SU-DHL-6 (cell line): Measurements from ENCODE around the gene AGBL2.

Source experiments
- EZH2phosphoT487 ChIP-seq: fragments of 200-600 bp; sonication (generic), shearing (Covaris generic); conservative IDR thresholded peaks from 2 replicates; pipeline ENCODE4 v1.6.1; 2018; ENCODE audit warnings: mild to moderate bottlenecking, antibody characterized with exemption, low read length, moderate library complexity, mixed read lengths
- TF ChIP-seq, protein P1 (sequence below): fragments of 200-600 bp; sonication (generic); IDR thresholded peaks from one replicate; pipeline ENCODE4 v1.5.1; 2017; ENCODE audit warnings: antibody characterized with exemption, mild to moderate bottlenecking, low read length, moderate library complexity; ENCODE audit not compliant: insufficient read depth, poor library complexity, severe bottlenecking

DNA sequence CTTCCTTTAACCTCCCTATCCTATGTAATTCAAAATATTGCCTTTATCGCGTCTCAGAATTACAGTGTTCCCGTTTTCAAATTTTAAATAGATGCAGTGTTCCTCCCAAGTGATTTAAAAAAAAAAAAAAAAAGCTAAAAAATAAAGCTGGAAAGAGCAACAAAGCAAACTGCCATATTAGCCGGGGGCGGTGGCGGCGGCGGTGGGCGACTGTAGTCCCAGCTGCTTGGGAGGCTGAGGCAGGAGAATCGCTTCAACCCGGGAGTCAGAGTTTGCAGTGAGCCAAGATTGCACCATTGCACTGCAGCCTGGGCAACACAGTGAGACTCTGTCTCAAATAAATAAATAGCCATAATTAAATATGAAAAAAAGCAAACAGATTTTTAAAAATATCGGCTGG, 5.5 kb upstream of the AGBL2 start:
- TF ChIP-seq, protein P1, sequence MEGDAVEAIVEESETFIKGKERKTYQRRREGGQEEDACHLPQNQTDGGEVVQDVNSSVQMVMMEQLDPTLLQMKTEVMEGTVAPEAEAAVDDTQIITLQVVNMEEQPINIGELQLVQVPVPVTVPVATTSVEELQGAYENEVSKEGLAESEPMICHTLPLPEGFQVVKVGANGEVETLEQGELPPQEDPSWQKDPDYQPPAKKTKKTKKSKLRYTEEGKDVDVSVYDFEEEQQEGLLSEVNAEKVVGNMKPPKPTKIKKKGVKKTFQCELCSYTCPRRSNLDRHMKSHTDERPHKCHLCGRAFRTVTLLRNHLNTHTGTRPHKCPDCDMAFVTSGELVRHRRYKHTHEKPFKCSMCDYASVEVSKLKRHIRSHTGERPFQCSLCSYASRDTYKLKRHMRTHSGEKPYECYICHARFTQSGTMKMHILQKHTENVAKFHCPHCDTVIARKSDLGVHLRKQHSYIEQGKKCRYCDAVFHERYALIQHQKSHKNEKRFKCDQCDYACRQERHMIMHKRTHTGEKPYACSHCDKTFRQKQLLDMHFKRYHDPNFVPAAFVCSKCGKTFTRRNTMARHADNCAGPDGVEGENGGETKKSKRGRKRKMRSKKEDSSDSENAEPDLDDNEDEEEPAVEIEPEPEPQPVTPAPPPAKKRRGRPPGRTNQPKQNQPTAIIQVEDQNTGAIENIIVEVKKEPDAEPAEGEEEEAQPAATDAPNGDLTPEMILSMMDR: no peak
- TF ChIP-seq EZH2phosphoT487: no peak
